A549 (cell line): ENCODE results near the gene PPP2R5C.

ENCODE experiments used
- EP300 ChIP-seq, 2 experiments: fragments of >200 bp; sonication (Bioruptor Twin); formaldehyde crosslinking; IDR thresholded peaks; 2 replicates in 1 of 2; 3 replicates in 1 of 2; pipeline ENCODE4 v1.6.1; 2016 to 2017
- TF ChIP-seq, protein P1 (sequence below): fragments of >200 bp; sonication (Bioruptor Twin); formaldehyde crosslinking; IDR thresholded peaks from 3 replicates; pipeline ENCODE4 v1.5.1; 2016

DNA sequence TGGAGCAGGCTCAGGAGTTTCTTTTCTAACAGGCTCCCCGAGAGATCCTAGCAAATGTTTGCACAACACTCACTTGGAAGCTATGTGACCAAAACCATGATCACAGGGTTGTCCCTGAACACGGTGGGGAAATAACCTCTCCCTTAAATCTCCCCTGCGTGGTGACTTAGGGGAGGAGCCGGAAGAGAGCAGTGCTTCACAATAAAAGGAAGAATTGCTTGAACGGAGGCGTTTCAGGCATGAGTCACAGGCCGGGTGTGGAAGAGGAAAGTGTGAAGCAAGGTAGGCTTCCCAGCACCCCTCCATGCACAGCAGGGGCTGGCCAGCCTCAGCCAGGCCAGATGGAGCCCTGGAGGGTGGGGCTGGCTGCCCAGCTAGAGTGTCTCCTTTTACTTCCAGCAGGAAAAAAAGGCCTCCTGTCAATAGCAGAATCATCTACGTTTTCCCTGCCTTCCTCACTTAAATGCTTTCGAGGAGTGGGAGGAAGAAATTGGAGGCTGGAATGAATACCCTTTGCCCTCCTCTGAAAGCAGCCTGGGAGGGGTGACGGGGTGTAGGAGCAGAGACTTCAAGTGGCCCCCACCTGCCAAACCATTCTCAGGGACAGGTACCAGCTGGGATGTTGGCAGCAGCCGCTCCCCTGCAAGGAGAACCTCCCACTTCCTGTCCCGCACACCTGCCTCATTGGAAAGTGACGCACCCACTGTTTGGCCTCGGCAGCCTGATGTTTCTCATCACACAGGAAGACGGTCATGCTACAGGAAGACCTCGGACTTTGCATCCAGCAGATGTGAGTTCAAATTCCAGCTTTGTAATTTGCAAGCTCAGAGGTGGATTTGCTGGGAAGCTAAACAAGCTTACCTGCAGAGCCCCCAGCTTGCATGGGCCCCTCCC is 30.1 kb upstream of the PPP2R5C start:
- no peak for TF ChIP-seq EP300 (IDR thresholded peaks at IDR 0.05)
- TF ChIP-seq, protein P1, sequence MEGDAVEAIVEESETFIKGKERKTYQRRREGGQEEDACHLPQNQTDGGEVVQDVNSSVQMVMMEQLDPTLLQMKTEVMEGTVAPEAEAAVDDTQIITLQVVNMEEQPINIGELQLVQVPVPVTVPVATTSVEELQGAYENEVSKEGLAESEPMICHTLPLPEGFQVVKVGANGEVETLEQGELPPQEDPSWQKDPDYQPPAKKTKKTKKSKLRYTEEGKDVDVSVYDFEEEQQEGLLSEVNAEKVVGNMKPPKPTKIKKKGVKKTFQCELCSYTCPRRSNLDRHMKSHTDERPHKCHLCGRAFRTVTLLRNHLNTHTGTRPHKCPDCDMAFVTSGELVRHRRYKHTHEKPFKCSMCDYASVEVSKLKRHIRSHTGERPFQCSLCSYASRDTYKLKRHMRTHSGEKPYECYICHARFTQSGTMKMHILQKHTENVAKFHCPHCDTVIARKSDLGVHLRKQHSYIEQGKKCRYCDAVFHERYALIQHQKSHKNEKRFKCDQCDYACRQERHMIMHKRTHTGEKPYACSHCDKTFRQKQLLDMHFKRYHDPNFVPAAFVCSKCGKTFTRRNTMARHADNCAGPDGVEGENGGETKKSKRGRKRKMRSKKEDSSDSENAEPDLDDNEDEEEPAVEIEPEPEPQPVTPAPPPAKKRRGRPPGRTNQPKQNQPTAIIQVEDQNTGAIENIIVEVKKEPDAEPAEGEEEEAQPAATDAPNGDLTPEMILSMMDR: no peak
